Measurements from ENCODE around the gene PHYHD1.

Gene PHYHD1

GRCh38 chr9:128901822-128902221 lies 19.0 kb upstream of the PHYHD1 start:
- no peak for FAIRE-seq

- no peak for FAIRE-seq
Measured at GRCh38 chr9:128902351-128903078, 18.3 kb upstream of the PHYHD1 start.

- FAIRE-seq = no peak
Measured at GRCh38 chr9:128903079-128903461, 17.7 kb upstream of the PHYHD1 start.

GRCh38 chr9:128903871-128904620 lies 16.7 kb upstream of the PHYHD1 start:
- FAIRE-seq = no peak

GRCh38 chr9:128905964-128906363 lies 14.8 kb upstream of the PHYHD1 start:
- FAIRE-seq = no peak

- FAIRE-seq = no peak
Measured at GRCh38 chr9:128906741-128907140, 14.0 kb upstream of the PHYHD1 start.

GRCh38 chr9:128908372-128908771 lies 12.4 kb upstream of the PHYHD1 start:
- no peak for FAIRE-seq

- no peak for FAIRE-seq
Measured at GRCh38 chr9:128909859-128910258, 10.9 kb upstream of the PHYHD1 start.

GRCh38 chr9:128910906-128911305 lies 9.9 kb upstream of the PHYHD1 start:
- no peak for FAIRE-seq

GRCh38 chr9:128911529-128912035 lies 9.2 kb upstream of the PHYHD1 start:
- no peak for FAIRE-seq

GRCh38 chr9:128912270-128912853 lies 8.4 kb upstream of the PHYHD1 start:
- no peak for FAIRE-seq

- no peak for FAIRE-seq
Measured at GRCh38 chr9:128913048-128913900, 7.5 kb upstream of the PHYHD1 start.

- FAIRE-seq = no peak
Measured at GRCh38 chr9:128913995-128914772, 6.6 kb upstream of the PHYHD1 start.

GRCh38 chr9:128916204-128916603 lies 4.6 kb upstream of the PHYHD1 start:
- FAIRE-seq = no peak

GRCh38 chr9:128916745-128917144 lies 4.0 kb upstream of the PHYHD1 start:
- FAIRE-seq = no peak

GRCh38 chr9:128917151-128917849 lies 3.5 kb upstream of the PHYHD1 start:
- no peak for FAIRE-seq

- FAIRE-seq = no peak
Measured at GRCh38 chr9:128918921-128919320, 1.9 kb upstream of the PHYHD1 start.

- FAIRE-seq = no peak
Measured at GRCh38 chr9:128919402-128920089, 1.2 kb upstream of the PHYHD1 start.

- no peak for FAIRE-seq
Measured at GRCh38 chr9:128921881-128922763, 1.3 kb downstream of the PHYHD1 start.

GRCh38 chr9:128923493-128923883 lies 2.7 kb downstream of the PHYHD1 start:
- no peak for FAIRE-seq
